SU-DHL-6 (cell line): ENCODE results near the gene FOXN3.

Experiments used
- EZH2phosphoT487 ChIP-seq: fragments of 200-600 bp; sonication (generic), shearing (Covaris generic); conservative IDR thresholded peaks from 2 replicates; pipeline ENCODE4 v1.6.1; 2018; ENCODE audit warnings: mild to moderate bottlenecking, antibody characterized with exemption, low read length, moderate library complexity, mixed read lengths
- TF ChIP-seq, protein P1 (sequence below): fragments of 200-600 bp; sonication (generic); IDR thresholded peaks from one replicate; pipeline ENCODE4 v1.5.1; 2017; ENCODE audit warnings: antibody characterized with exemption, mild to moderate bottlenecking, low read length, moderate library complexity; ENCODE audit not compliant: insufficient read depth, poor library complexity, severe bottlenecking

DNA sequence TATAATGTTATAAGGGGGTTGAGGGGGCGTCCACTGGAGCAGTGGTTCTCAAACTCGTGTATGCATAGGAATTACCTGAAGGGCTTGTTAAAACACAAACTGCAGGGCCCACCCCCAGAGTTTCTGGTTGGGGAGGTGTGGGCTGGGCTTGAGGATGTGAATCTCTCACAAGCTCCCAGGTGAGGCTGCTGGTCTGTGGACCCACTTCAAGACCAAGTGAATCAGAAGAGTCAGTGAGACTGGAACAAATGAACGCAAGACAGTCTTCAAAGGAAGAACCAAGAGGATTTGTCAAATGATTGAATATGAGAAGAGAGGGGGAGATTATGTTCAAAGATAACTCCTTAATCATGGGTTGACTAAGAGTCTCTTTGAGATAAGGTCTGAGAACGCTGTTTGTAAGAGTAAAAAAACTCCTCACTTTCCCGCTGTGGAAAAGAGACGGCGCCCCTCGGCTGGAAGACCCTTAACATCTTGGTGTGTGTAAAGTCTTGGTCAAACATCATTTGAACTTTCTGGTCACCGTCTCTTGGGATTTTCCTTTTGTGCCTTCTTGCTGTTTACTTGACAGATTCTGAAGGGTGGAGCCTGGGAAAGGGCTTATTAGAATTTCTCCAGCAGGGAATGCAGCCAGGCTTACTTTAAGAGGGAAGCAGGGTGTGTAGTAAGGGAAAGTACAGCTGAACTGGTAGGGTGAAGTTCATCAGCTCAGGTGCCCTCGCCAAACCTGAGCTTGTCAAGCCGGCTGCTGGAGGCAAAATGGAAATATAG, 5.3 kb upstream of the FOXN3 start:
- TF ChIP-seq, protein P1, sequence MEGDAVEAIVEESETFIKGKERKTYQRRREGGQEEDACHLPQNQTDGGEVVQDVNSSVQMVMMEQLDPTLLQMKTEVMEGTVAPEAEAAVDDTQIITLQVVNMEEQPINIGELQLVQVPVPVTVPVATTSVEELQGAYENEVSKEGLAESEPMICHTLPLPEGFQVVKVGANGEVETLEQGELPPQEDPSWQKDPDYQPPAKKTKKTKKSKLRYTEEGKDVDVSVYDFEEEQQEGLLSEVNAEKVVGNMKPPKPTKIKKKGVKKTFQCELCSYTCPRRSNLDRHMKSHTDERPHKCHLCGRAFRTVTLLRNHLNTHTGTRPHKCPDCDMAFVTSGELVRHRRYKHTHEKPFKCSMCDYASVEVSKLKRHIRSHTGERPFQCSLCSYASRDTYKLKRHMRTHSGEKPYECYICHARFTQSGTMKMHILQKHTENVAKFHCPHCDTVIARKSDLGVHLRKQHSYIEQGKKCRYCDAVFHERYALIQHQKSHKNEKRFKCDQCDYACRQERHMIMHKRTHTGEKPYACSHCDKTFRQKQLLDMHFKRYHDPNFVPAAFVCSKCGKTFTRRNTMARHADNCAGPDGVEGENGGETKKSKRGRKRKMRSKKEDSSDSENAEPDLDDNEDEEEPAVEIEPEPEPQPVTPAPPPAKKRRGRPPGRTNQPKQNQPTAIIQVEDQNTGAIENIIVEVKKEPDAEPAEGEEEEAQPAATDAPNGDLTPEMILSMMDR: no peak
- no peak for TF ChIP-seq EZH2phosphoT487
